ENCODE measurements around the gene HIVEP3.

The HIVEP3 gene

DNA sequence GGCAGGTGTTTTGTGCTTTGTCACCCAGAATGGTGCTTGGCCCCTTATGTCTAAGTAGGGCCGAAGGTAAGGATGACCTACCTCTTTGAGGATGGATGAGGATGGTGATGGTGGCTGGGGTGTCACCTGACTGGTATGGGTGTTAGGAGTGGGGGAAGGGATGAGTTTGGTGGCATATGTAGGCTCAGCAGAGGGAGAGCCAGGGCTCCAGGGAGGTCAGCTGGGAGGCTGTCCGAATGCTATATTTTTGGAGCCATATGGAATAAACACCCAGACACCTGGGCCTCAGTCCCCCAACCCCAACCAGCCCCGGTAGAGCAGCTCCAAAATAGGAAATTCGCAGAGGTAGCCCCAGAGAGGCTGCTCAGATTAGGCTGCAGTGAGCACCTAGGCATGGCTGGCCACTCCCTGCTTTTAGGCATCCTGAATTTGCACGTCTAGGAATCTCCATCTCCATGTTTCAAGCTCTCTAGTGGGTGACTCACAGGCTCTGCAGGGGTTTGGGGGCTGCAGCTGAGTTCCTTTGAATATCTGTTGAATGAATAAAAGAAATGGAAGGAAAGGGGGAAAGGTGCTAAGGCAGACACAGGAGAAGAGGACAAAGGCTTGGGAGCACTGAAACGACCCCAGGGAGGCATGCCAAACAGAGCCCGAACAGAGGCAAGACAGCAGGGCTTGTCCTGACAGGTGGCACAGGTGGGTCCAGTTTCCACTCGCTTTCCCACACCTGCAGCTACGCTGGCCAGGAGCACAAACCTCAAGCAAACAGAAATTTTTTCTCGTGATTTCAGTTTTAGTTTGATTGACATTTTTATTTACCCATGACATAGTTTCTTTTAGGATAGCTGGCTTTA, 299.0 kb downstream of the HIVEP3 start:
- Histone ChIP-seq H3K36me3 (ENCODE audit: insufficient read depth, low read length) (no peaks in the 10 kb centered on the region), H3K27me3 (ENCODE audit: control insufficient read depth in 1 of 2, insufficient read depth in 2 of 2, low read length in 2 of 2) (no peaks in the 10 kb centered on the region), H3K4me1 (ENCODE audit: insufficient read depth, low read length) (no peaks in the 10 kb centered on the region), H3K27ac (ENCODE audit: low read depth, low read length) (no peak overlapping the region), H3K9me3 (ENCODE audit: low read length) (no peaks in the 10 kb centered on the region), H3K4me3 (ENCODE audit: low read depth in 1 of 2, low read length in 2 of 2) (no peak overlapping the region), H3K9ac (ENCODE audit: low read length) (no peak overlapping the region)

DNA sequence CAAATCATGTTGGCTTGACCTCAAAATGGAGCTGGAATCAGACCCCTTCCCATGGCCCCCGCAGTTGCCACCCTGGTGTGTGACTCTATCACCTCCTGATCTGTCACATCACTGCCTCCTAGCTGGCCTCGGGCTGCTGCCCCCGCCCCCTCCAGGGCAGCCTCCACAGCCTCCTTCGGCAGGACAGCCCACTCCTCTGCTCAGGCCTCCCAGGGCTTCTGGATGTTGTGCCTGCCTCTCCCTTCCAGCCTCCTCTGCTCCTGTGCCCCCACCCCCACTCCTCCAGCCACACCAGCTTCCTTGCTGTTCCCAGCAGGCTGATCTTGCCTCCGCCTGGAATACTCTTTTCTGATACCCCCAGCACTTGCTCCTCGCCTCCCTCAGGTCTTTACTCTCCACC, 299.9 kb downstream of the HIVEP3 start:
- Histone ChIP-seq H3K27me3 (ENCODE audit: control insufficient read depth in 1 of 2, insufficient read depth in 2 of 2, low read length in 2 of 2) (no peaks in the 10 kb centered on the region), H3K36me3 (ENCODE audit: insufficient read depth, low read length) (no peaks in the 10 kb centered on the region), H3K4me1 (ENCODE audit: insufficient read depth, low read length) (no peaks in the 10 kb centered on the region), H3K9ac (ENCODE audit: low read length) (no peak overlapping the region), H3K27ac (ENCODE audit: low read depth, low read length) (no peak overlapping the region), H3K4me3 (ENCODE audit: low read depth in 1 of 2, low read length in 2 of 2) (no peak overlapping the region), H3K9me3 (ENCODE audit: low read length) (no peaks in the 10 kb centered on the region)

DNA sequence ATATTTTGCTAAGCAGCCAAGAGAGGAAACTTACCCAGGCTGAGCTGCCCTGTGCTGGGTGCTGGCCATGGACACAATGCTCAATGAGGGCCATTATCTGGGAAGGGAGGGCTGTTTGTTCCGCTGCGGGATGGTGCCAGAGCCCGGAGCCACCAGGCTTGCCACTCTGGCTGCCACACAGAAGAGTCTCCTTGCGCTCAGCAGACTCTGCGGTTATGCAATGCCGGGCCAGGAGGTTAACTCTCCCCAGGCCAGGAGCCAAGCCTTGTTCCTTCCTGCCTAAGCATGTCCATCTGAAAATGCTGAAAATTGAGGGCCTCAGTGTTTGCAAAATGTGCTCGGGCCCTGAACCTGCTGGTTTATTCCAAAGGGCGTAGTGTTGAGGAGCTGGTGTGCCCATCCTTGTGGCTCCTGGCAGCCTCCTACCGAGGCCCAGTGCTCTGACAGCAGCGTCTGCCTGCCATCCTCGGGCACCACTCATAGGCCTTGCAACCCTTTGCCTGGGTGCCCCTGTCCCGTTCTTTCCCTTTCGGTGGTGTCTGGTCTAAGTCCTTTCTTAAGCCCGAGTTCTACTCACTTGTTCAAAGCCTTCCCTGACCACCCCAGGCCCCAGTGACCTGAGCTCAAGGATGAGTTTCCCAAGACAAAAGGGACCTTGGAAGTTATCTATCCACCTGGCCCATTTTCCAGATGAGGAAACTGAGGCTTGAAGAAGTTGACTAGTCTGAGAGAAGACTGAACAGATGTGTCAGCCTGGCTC, 300.5 kb downstream of the HIVEP3 start:
- H3K9ac ChIP-seq (ENCODE audit: low read length), result no peak overlapping the region
- no peaks in the 10 kb centered on the region for H3K9me3 ChIP-seq (ENCODE audit: low read length)
- no peaks in the 10 kb centered on the region for H3K4me1 ChIP-seq (ENCODE audit: insufficient read depth, low read length)
- no peaks in the 10 kb centered on the region for H3K27me3 ChIP-seq (ENCODE audit: control insufficient read depth in 1 of 2, insufficient read depth in 2 of 2, low read length in 2 of 2)
- no peaks in the 10 kb centered on the region for H3K36me3 ChIP-seq (ENCODE audit: insufficient read depth, low read length)
- H3K27ac ChIP-seq (ENCODE audit: low read depth, low read length), result no peak overlapping the region
- no peak overlapping the region for H3K4me3 ChIP-seq (ENCODE audit: low read depth in 1 of 2, low read length in 2 of 2)

DNA sequence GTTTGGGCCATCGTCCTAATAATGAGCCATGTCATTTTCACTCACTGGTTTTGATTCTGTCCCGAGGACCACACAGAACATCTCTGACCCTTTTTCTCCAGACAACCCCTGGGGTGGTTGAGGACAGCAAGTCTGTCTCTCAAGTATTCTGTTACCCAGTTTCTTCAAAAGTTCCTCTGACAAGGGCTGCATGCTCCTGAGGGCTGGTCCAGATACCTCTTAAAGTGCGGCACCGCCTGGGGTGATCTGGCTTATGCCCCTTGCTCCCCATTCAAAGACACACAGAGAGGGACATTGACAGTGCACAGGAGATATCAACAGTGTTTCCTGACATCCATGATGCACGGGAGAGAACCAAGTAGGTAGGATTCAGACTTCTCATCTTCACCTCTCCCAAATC, 301.4 kb downstream of the HIVEP3 start:
- no peaks in the 10 kb centered on the region for H3K27me3 ChIP-seq (ENCODE audit: control insufficient read depth in 1 of 2, insufficient read depth in 2 of 2, low read length in 2 of 2)
- H3K4me3 ChIP-seq (ENCODE audit: low read depth in 1 of 2, low read length in 2 of 2), result no peak overlapping the region
- H3K36me3 ChIP-seq (ENCODE audit: insufficient read depth, low read length), result no peaks in the 10 kb centered on the region
- H3K27ac ChIP-seq (ENCODE audit: low read depth, low read length), result no peak overlapping the region
- H3K4me1 ChIP-seq (ENCODE audit: insufficient read depth, low read length), result no peaks in the 10 kb centered on the region
- no peak overlapping the region for H3K9ac ChIP-seq (ENCODE audit: low read length)
- no peaks in the 10 kb centered on the region for H3K9me3 ChIP-seq (ENCODE audit: low read length)

DNA sequence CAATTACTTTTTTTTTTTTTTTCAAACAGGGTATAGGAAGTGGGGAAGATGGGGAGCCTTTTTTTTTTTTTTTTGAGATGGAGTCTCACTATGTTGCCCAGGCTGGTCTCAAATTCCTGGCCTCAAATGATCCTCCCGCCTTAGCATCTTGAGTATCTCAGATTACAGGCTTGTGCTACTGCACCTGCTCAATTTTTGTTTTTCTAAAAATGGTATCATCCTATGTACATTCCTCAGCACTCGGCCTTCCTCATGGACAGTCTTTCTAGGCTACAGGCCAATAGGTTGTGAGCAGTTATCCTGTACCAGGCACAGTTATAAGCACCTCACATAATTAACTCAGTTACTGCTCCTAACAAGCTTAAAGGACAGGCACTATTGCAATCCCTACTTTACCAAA, 302.2 kb downstream of the HIVEP3 start:
- Histone ChIP-seq H3K9ac (ENCODE audit: low read length) (no peak overlapping the region), H3K36me3 (ENCODE audit: insufficient read depth, low read length) (no peaks in the 10 kb centered on the region), H3K9me3 (ENCODE audit: low read length) (no peaks in the 10 kb centered on the region), H3K4me3 (ENCODE audit: low read depth in 1 of 2, low read length in 2 of 2) (no peak overlapping the region), H3K4me1 (ENCODE audit: insufficient read depth, low read length) (no peaks in the 10 kb centered on the region), H3K27ac (ENCODE audit: low read depth, low read length) (no peak overlapping the region), H3K27me3 (ENCODE audit: control insufficient read depth in 1 of 2, insufficient read depth in 2 of 2, low read length in 2 of 2) (no peaks in the 10 kb centered on the region)

DNA sequence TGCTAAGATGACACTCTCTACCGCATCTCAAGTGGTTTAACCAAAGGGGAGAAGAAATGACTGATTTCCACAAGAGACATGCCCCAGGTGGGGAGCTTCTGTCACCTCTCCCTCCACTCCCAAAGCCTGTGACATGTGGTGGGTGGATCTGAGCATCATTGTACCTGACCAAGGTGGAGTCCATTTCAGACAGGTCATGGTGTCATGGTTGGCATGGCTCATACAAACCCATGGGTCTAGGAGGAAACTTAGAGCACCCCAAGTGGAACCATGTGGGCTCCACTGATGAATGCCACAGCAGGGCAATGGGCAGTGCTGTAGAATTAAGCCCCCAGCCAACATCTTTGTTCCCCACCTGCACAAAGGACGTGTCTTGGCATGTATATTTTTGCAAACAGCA, 302.7 kb downstream of the HIVEP3 start:
- H3K9ac ChIP-seq (ENCODE audit: low read length), result no peak overlapping the region
- H3K4me3 ChIP-seq (ENCODE audit: low read depth in 1 of 2, low read length in 2 of 2), result no peak overlapping the region
- no peaks in the 10 kb centered on the region for H3K9me3 ChIP-seq (ENCODE audit: low read length)
- H3K27ac ChIP-seq (ENCODE audit: low read depth, low read length), result no peak overlapping the region
- no peaks in the 10 kb centered on the region for H3K27me3 ChIP-seq (ENCODE audit: control insufficient read depth in 1 of 2, insufficient read depth in 2 of 2, low read length in 2 of 2)
- H3K4me1 ChIP-seq (ENCODE audit: insufficient read depth, low read length), result no peaks in the 10 kb centered on the region
- H3K36me3 ChIP-seq (ENCODE audit: insufficient read depth, low read length), result no peaks in the 10 kb centered on the region

DNA sequence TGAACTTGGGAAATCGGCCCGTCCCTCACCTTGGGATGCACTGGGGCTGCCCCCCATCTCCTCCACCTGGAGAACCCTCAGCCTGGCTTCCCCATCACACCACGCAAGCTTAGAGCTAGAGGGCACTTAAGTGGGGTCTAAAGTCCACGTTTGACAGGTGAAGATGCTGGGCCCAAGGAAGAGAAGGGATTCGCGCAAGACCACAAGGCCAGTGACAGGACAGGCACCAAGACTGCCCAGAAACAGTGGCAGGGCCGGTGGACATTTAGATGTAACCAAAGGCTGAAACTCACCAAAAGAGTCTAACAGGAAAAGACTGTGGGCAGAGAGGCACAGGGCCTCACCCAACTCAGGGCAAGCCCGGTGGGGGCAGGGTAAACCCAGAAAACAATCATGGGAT, 303.4 kb downstream of the HIVEP3 start:
- Histone ChIP-seq H3K9me3 (ENCODE audit: low read length) (no peaks in the 10 kb centered on the region), H3K4me1 (ENCODE audit: insufficient read depth, low read length) (no peaks in the 10 kb centered on the region), H3K27ac (ENCODE audit: low read depth, low read length) (no peak overlapping the region), H3K36me3 (ENCODE audit: insufficient read depth, low read length) (no peaks in the 10 kb centered on the region), H3K9ac (ENCODE audit: low read length) (no peak overlapping the region), H3K27me3 (ENCODE audit: control insufficient read depth in 1 of 2, insufficient read depth in 2 of 2, low read length in 2 of 2) (no peaks in the 10 kb centered on the region), H3K4me3 (ENCODE audit: low read depth in 1 of 2, low read length in 2 of 2) (no peak overlapping the region)

DNA sequence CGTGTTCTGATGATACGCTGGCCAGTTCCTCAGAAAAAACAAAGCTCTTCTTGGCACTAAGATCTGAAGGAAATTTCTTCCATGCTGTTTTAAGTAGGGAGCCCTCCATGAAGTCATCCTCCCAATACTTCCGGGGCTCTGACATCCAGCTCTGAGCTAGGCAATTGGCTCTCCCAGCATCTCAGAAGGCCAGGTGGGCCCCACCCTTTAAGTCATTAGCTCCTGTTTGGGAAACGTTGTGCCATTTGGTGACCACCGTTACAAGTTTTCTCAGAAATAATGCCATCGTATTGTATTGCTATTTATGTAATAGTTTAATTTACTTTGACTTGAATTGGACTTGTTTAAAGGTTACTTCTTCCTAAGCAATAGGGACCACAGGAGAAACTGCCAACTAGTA, 303.9 kb downstream of the HIVEP3 start:
- no peak overlapping the region for H3K27ac ChIP-seq (ENCODE audit: low read depth, low read length)
- no peaks in the 10 kb centered on the region for H3K9me3 ChIP-seq (ENCODE audit: low read length)
- no peaks in the 10 kb centered on the region for H3K36me3 ChIP-seq (ENCODE audit: insufficient read depth, low read length)
- H3K4me3 ChIP-seq (ENCODE audit: low read depth in 1 of 2, low read length in 2 of 2), result no peak overlapping the region
- no peaks in the 10 kb centered on the region for H3K27me3 ChIP-seq (ENCODE audit: control insufficient read depth in 1 of 2, insufficient read depth in 2 of 2, low read length in 2 of 2)
- no peaks in the 10 kb centered on the region for H3K4me1 ChIP-seq (ENCODE audit: insufficient read depth, low read length)
- no peak overlapping the region for H3K9ac ChIP-seq (ENCODE audit: low read length)

DNA sequence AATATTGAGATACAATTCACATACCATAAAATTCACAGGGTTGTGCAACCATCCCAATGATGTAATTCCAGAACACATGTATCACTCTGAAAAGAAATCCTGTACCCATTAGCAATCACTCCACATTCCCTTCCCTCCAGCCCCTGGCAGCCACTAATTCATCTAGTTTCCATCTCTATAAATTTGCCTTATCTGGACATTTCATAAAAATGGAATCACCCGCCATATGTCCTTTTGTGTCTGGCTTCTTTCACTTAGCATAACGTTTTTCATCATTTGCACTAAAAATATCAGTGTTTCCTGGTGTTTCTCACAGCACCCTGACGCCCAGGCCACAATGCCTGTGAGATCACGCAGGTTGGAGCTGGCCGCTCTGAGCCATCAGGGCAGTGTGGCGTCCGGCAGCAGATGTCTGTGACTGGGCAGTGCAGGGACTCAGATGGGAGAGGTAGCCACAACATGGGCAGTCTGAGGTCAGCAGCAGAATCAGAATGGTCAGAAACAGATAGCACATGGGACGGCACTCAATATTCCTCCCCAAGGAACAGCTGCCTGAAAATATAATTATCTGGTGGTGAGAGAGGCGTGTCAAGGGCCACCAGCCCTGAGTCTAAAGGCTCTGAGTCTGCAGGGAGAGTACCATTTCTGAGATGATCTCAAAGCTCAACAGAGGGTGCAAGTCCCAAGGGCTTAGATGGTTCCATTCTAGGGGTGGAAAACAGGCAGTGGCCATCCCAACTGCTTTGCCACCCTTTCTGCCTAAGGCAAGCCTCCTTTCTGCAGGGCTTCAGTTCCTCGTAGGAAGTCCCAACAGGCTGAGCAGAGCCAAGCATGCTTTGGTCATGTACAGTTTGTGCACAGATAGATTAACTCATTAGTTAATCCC, 304.8 kb downstream of the HIVEP3 start:
- no peak overlapping the region for H3K27ac ChIP-seq (ENCODE audit: low read depth, low read length)
- no peaks in the 10 kb centered on the region for H3K36me3 ChIP-seq (ENCODE audit: insufficient read depth, low read length)
- H3K4me3 ChIP-seq (ENCODE audit: low read depth in 1 of 2, low read length in 2 of 2), result no peak overlapping the region
- no peaks in the 10 kb centered on the region for H3K4me1 ChIP-seq (ENCODE audit: insufficient read depth, low read length)
- H3K9ac ChIP-seq (ENCODE audit: low read length), result no peak overlapping the region
- H3K27me3 ChIP-seq (ENCODE audit: control insufficient read depth in 1 of 2, insufficient read depth in 2 of 2, low read length in 2 of 2), result no peaks in the 10 kb centered on the region
- no peaks in the 10 kb centered on the region for H3K9me3 ChIP-seq (ENCODE audit: low read length)

DNA sequence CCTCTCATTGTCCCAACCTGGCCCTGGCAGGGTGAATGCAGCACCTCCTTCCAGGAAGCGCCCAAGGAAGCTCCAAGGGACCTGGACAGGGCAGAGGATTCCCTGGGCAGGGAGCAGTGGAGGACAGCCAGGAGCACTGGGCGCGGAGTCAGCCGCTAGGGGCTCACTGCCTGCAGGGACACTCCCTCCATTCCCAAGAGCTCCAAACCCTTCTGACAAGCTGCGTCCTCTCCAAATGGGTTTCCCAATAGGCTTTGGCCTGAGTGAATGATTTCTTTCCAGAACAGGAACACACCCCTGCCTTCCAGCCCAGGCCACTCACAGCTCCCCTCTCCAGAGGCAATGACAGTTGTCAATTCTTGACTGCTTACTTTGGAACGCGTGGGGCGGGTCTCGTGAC, 305.8 kb downstream of the HIVEP3 start:
- H3K36me3 ChIP-seq (ENCODE audit: insufficient read depth, low read length), result no peaks in the 10 kb centered on the region
- H3K9ac ChIP-seq (ENCODE audit: low read length), result no peak overlapping the region
- no peak overlapping the region for H3K4me3 ChIP-seq (ENCODE audit: low read depth in 1 of 2, low read length in 2 of 2)
- H3K27ac ChIP-seq (ENCODE audit: low read depth, low read length), result no peak overlapping the region
- no peaks in the 10 kb centered on the region for H3K4me1 ChIP-seq (ENCODE audit: insufficient read depth, low read length)
- H3K9me3 ChIP-seq (ENCODE audit: low read length), result no peaks in the 10 kb centered on the region
- no peaks in the 10 kb centered on the region for H3K27me3 ChIP-seq (ENCODE audit: control insufficient read depth in 1 of 2, insufficient read depth in 2 of 2, low read length in 2 of 2)

DNA sequence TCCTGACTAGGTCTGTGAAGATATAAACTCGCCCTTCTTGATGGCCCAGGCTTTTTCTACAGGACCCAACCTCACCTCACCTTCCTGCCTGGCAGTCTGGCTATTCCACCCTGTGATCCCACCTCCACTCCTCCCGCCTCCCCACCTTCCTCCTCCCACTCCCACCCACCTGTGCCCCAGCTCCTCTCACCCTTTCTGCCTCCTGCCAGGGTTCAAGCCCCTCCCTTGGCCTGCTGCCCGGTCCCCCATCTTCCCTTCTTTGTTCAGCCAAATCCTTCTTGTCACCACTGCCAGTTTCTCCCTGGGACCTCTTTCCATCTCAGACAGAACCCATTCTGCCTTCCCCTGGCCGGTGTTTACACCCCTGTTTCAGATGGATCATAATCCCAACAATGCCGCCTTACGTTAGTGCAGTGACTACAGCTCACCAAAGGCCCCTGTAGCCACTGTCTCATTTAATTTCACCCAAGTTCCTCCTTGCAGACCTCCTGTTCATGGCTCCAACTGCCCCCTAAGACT, 306.7 kb downstream of the HIVEP3 start:
- H3K9ac ChIP-seq (ENCODE audit: low read length), result no peak overlapping the region
- H3K4me1 ChIP-seq (ENCODE audit: insufficient read depth, low read length), result no peaks in the 10 kb centered on the region
- no peak overlapping the region for H3K27ac ChIP-seq (ENCODE audit: low read depth, low read length)
- no peaks in the 10 kb centered on the region for H3K27me3 ChIP-seq (ENCODE audit: control insufficient read depth in 1 of 2, insufficient read depth in 2 of 2, low read length in 2 of 2)
- H3K4me3 ChIP-seq (ENCODE audit: low read depth in 1 of 2, low read length in 2 of 2), result no peak overlapping the region
- no peaks in the 10 kb centered on the region for H3K9me3 ChIP-seq (ENCODE audit: low read length)
- no peaks in the 10 kb centered on the region for H3K36me3 ChIP-seq (ENCODE audit: insufficient read depth, low read length)
